ENCODE data around the gene KBTBD12. TPM values are rescaled to one million over a fixed set of nuclear protein-coding genes. Genes with fewer than 3 reads are reported as not detected.
"Not testable (repeated sequence)": the region's sequence is repeated elsewhere in the genome, so short reads cannot be mapped to it uniquely, and the experiment has no call there.

KBTBD12 gene
- total and polyA plus RNA-seq, 4 donors: 0.02 to 0.89 (median 0.08) TPM; not detected in 1

DNA sequence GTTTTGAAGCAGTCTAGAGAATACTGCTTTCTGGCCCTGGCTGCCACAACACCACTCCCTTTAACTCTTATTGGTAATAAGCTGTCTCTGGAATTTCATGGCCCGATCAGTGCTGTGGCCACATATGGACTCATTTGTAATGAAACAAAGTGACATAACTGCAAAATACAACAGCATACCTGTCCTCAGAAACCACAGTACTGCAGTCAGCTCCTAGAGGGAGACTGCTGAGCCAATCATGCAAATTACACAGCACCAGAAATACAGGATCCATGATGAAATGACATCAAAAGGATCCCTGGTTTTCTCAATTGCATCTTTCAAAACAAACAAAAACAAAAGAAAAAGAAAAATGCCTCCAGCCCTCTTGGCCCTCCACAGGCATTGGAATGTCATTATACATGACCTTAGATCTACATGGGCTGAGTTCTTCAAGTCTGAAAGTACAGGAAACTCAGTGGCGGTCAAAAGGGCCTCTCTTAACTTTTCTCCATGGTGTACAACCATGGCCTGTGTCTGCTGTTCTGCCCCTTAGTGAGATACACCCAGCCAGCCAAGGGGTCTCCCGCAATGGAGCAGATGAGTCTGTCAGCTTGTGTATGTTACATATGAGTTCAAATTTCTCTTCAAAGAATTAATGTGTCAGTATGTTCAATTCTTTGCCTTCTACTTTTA is 24.9 kb upstream of the KBTBD12 start:
- Histone ChIP-seq H3K9ac (ENCODE audit: low read depth in 1 of 2, low read length in 2 of 2) (no peak overlapping the region), H3K4me1 (ENCODE audit: control insufficient read depth in 4 of 4, insufficient read depth in 4 of 4, low read length in 3 of 4) (no peaks in the 10 kb centered on the region), H3K4me3 (ENCODE audit: low read depth in 1 of 3, low read length in 3 of 3) (no peak overlapping the region), H3K9me3 (ENCODE audit: control insufficient read depth in 4 of 4, low read length in 3 of 4) (peaks cover 0 to 10% (median 4%) of the 10 kb centered on the region in 4 donors), H3K27ac (ENCODE audit: low read depth in 1 of 2, low read length in 2 of 2) (no peak overlapping the region), H3K36me3 (ENCODE audit: control insufficient read depth in 4 of 4, insufficient read depth in 3 of 4, low read depth in 1 of 4, low read length in 3 of 4) (no peaks in the 10 kb centered on the region), H3K27me3 (ENCODE audit: control insufficient read depth in 4 of 4, insufficient read depth in 4 of 4, low read length in 3 of 4) (no peaks in the 10 kb centered on the region)
- WGBS: 95% methylated on average over 3 of the region's 3 CpGs
- DNase-seq (ENCODE audit: low spot score): no peak
- no peak for TF ChIP-seq RXRA (IDR thresholded peaks at IDR 0.05)
- TF ChIP-seq, protein P1, sequence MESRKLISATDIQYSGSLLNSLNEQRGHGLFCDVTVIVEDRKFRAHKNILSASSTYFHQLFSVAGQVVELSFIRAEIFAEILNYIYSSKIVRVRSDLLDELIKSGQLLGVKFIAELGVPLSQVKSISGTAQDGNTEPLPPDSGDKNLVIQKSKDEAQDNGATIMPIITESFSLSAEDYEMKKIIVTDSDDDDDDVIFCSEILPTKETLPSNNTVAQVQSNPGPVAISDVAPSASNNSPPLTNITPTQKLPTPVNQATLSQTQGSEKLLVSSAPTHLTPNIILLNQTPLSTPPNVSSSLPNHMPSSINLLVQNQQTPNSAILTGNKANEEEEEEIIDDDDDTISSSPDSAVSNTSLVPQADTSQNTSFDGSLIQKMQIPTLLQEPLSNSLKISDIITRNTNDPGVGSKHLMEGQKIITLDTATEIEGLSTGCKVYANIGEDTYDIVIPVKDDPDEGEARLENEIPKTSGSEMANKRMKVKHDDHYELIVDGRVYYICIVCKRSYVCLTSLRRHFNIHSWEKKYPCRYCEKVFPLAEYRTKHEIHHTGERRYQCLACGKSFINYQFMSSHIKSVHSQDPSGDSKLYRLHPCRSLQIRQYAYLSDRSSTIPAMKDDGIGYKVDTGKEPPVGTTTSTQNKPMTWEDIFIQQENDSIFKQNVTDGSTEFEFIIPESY (IDR thresholded peaks at IDR 0.05): no peak
- no peak for TF ChIP-seq REST (IDR thresholded peaks at IDR 0.05)
- TF ChIP-seq FOXA2 (IDR thresholded peaks at IDR 0.05): no peak
- TF ChIP-seq, protein P2, sequence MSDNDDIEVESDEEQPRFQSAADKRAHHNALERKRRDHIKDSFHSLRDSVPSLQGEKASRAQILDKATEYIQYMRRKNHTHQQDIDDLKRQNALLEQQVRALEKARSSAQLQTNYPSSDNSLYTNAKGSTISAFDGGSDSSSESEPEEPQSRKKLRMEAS (IDR thresholded peaks at IDR 0.05): no peak
- TF ChIP-seq HNF4A (conservative IDR thresholded peaks at IDR 0.05): no peak
- no peak for TF ChIP-seq FOXA1 (IDR thresholded peaks at IDR 0.05)
- TF ChIP-seq YY1 (IDR thresholded peaks at IDR 0.05): no peak
- TF ChIP-seq TAF1 (conservative IDR thresholded peaks at IDR 0.05): no peak
- no peak for TF ChIP-seq ATF3 (IDR thresholded peaks at IDR 0.05)
- TF ChIP-seq GABPA (IDR thresholded peaks at IDR 0.05 in 1 of 2, conservative IDR thresholded peaks at IDR 0.05 in 1 of 2): no peak
- TF ChIP-seq RAD21 (IDR thresholded peaks at IDR 0.05): no peak
- TF ChIP-seq, protein P3, sequence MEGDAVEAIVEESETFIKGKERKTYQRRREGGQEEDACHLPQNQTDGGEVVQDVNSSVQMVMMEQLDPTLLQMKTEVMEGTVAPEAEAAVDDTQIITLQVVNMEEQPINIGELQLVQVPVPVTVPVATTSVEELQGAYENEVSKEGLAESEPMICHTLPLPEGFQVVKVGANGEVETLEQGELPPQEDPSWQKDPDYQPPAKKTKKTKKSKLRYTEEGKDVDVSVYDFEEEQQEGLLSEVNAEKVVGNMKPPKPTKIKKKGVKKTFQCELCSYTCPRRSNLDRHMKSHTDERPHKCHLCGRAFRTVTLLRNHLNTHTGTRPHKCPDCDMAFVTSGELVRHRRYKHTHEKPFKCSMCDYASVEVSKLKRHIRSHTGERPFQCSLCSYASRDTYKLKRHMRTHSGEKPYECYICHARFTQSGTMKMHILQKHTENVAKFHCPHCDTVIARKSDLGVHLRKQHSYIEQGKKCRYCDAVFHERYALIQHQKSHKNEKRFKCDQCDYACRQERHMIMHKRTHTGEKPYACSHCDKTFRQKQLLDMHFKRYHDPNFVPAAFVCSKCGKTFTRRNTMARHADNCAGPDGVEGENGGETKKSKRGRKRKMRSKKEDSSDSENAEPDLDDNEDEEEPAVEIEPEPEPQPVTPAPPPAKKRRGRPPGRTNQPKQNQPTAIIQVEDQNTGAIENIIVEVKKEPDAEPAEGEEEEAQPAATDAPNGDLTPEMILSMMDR (IDR thresholded peaks at IDR 0.05; ENCODE audit: low read depth, low read length, missing input control): no peak
- no peak for TF ChIP-seq HNF4G (IDR thresholded peaks at IDR 0.05)
- TF ChIP-seq SP1 (IDR thresholded peaks at IDR 0.05): no peak

GRCh38 chr3:127890651-127891290 is 24.3 kb upstream of the KBTBD12 start:
- H3K27me3 ChIP-seq (ENCODE audit: control insufficient read depth in 4 of 4, insufficient read depth in 4 of 4, low read length in 3 of 4); H3K4me1 ChIP-seq (ENCODE audit: control insufficient read depth in 4 of 4, insufficient read depth in 4 of 4, low read length in 3 of 4); H3K36me3 ChIP-seq (ENCODE audit: control insufficient read depth in 4 of 4, insufficient read depth in 3 of 4, low read depth in 1 of 4, low read length in 3 of 4); H3K9me3 ChIP-seq (ENCODE audit: control insufficient read depth in 4 of 4, low read length in 3 of 4); H3K27ac ChIP-seq (ENCODE audit: low read depth in 1 of 2, low read length in 2 of 2); H3K4me3 ChIP-seq (ENCODE audit: low read depth in 1 of 3, low read length in 3 of 3); H3K9ac ChIP-seq (ENCODE audit: low read depth in 1 of 2, low read length in 2 of 2); DNase-seq (ENCODE audit: low spot score): not testable (repeated sequence)
- 90% methylated on average over 9 of the region's 9 CpGs for WGBS

All from liver (tissue), 9 donors.